Inferior parietal cortex (tissue), 1 donor: Measurements from ENCODE around the gene PNMT.
A peak's percentile ranks its signal among the peaks of the same experiment; 100 is the strongest.

ENCODE experiments used
- DNase-seq: peaks from one replicate; pipeline ENCODE4 v3.0.0-alpha.2; 2016; ENCODE audit errors: extremely low spot score

The PNMT gene

GRCh38 chr17:39653662-39654331, 14.5 kb upstream of the PNMT start:
- peak; percentile 75 for DNase-seq

- no peak for DNase-seq
These were observed 13.1 kb upstream of the PNMT start for GRCh38 chr17:39655105-39655504.

GRCh38 chr17:39658346-39658745, 9.9 kb upstream of the PNMT start:
- DNase-seq: no peak

- no peak for DNase-seq
These were observed 9.5 kb upstream of the PNMT start for GRCh38 chr17:39658760-39659159.

GRCh38 chr17:39659279-39660010, 8.8 kb upstream of the PNMT start:
- no peak for DNase-seq

GRCh38 chr17:39660011-39660360, 8.3 kb upstream of the PNMT start:
- DNase-seq: no peak

- no peak for DNase-seq
These were observed 7.6 kb upstream of the PNMT start for GRCh38 chr17:39660397-39661385.

- DNase-seq: no peak
These were observed 6.3 kb upstream of the PNMT start for GRCh38 chr17:39661744-39662541.

- no peak for DNase-seq
These were observed 5.5 kb upstream of the PNMT start for GRCh38 chr17:39662551-39663339.

- no peak for DNase-seq
These were observed 4.9 kb upstream of the PNMT start for GRCh38 chr17:39663340-39663687.

GRCh38 chr17:39663688-39664580, 4.3 kb upstream of the PNMT start:
- DNase-seq: no peak

- DNase-seq: no peak
These were observed 3.4 kb upstream of the PNMT start, which contains the start of gene TCAP for GRCh38 chr17:39664581-39665561. Gene TCAP, plus strand, starts transcription at chr17:39665349. Its CDS starts 11 bp downstream, at chr17:39665360.

- no peak for DNase-seq
These were observed 2.5 kb upstream of the PNMT start for GRCh38 chr17:39665642-39666224.

GRCh38 chr17:39666231-39666600, 2.0 kb upstream of the PNMT start:
- no peak for DNase-seq

- DNase-seq: no peak
These were observed 1.5 kb upstream of the PNMT start for GRCh38 chr17:39666601-39667261.

- no peak for DNase-seq
These were observed 850 bp upstream of the PNMT start for GRCh38 chr17:39667262-39667944.
